ENCODE data around the gene DCAF12.

- TF ChIP-seq PATZ1 (CRISPR knock-in tag; IDR thresholded peaks at IDR 0.05; ENCODE audit: borderline replicate concordance) (no peak), ISL1 (CRISPR knock-in tag; IDR thresholded peaks at IDR 0.05) (no peak)
Observed at GRCh38 chr9:34059281-34059680, 67.2 kb downstream of the DCAF12 start.

Measured in SK-N-SH treated with all-trans-retinoic acid at 6 μM for 48 hours (cell line).